SU-DHL-6 (cell line): ENCODE results near the gene GIGYF2.

Source experiments
- H2AFZ ChIP-seq: fragments of 200-600 bp; sonication (generic); 2 replicates; pipeline ENCODE4 v1.6.1; 2014; ENCODE audit warnings: low read depth, mild to moderate bottlenecking, moderate library complexity, mixed read lengths, antibody characterized with exemption, low read length; ENCODE audit not compliant: severe bottlenecking
- H3F3A ChIP-seq: fragments of 200-600 bp; shearing (Covaris generic); 2 replicates; pipeline ENCODE4 v1.6.0; 2016; ENCODE audit warnings: antibody characterized with exemption, mild to moderate bottlenecking; ENCODE audit not compliant: insufficient read depth
- H3K27ac ChIP-seq: fragments of 200-600 bp; sonication (generic); 2 replicates; pipeline ENCODE4 v1.5.1; 2016; ENCODE audit warnings: low read depth, mild to moderate bottlenecking, low read length, moderate library complexity, mixed read lengths
- H3K27me3 ChIP-seq: fragments of 200-600 bp; sonication (generic), shearing (Covaris generic); 2 replicates; pipeline ENCODE4 v1.6.0; 2014; ENCODE audit warnings: mild to moderate bottlenecking, low read length
- H3K36me3 ChIP-seq: fragments of 200-600 bp; sonication (generic); 2 replicates; pipeline ENCODE4 v1.6.1; 2014; ENCODE audit warnings: mild to moderate bottlenecking, low read length, mixed read lengths
- H3K4me2 ChIP-seq: fragments of 300-600, 200-600 bp; shearing (Covaris generic), sonication (generic); 2 replicates; pipeline ENCODE4 v1.6.0; 2014; ENCODE audit warnings: low read length, low read depth, mild to moderate bottlenecking; ENCODE audit not compliant: poor library complexity, severe bottlenecking
- H3K4me3 ChIP-seq: fragments of 200-600 bp; sonication (generic); 2 replicates; pipeline ENCODE4 v1.5.1; 2014; ENCODE audit warnings: antibody characterized with exemption, low read length, mild to moderate bottlenecking, mixed read lengths; ENCODE audit not compliant: insufficient read depth, poor library complexity, severe bottlenecking
- H3K79me2 ChIP-seq: fragments of 200-600 bp; sonication (generic); 2 replicates; pipeline ENCODE4 v1.6.1; 2014; ENCODE audit warnings: mild to moderate bottlenecking, low read length, moderate library complexity; ENCODE audit not compliant: insufficient read depth
- H3K9ac ChIP-seq: fragments of 200-600 bp; sonication (generic); 2 replicates; pipeline ENCODE4 v1.7.0; 2014; ENCODE audit warnings: mild to moderate bottlenecking, low read length
- H3K9me2 ChIP-seq: fragments of 200-600 bp; sonication (generic); replicated peaks from 2 replicates; pipeline ENCODE4 v1.6.1; 2014; ENCODE audit warnings: low read length; ENCODE audit not compliant: insufficient read depth
- H3K9me3 ChIP-seq: fragments of 200-600 bp; sonication (generic); 2 replicates; pipeline ENCODE4 v1.6.1; 2014; ENCODE audit warnings: low read length, mixed read lengths; ENCODE audit not compliant: insufficient read depth
- H4K20me1 ChIP-seq: fragments of 200-600 bp; sonication (generic); 2 replicates; pipeline ENCODE4 v1.6.1; 2014; ENCODE audit warnings: low read depth, mild to moderate bottlenecking, antibody characterized with exemption, low read length, moderate library complexity, mixed read lengths
- CTCF ChIP-seq: fragments of 200-600 bp; sonication (generic); IDR thresholded peaks from one replicate; pipeline ENCODE4 v1.5.1; 2017; ENCODE audit warnings: antibody characterized with exemption, mild to moderate bottlenecking, low read length, moderate library complexity; ENCODE audit not compliant: insufficient read depth, poor library complexity, severe bottlenecking
- EZH2phosphoT487 ChIP-seq: fragments of 200-600 bp; sonication (generic), shearing (Covaris generic); conservative IDR thresholded peaks from 2 replicates; pipeline ENCODE4 v1.6.1; 2018; ENCODE audit warnings: mild to moderate bottlenecking, antibody characterized with exemption, low read length, moderate library complexity, mixed read lengths

Gene GIGYF2

GRCh38 chr2:232836934-232837333, 139.8 kb downstream of the GIGYF2 start:
- TF ChIP-seq CTCF: no peak
- no peak for TF ChIP-seq EZH2phosphoT487
- Histone ChIP-seq H3K36me3 (0 out of 2 replicates have a peak, but pooled peaks cover 4% of the 10 kb centered on the region), H4K20me1 (no peaks in the 10 kb centered on the region), H3K9me2 (no peaks in the 10 kb centered on the region), H3K27ac (no peak overlapping the region), H3K4me2 (no peak overlapping the region), H3K27me3 (no peaks in the 10 kb centered on the region), H3K4me3 (no peak overlapping the region), H3K9me3 (no peaks in the 10 kb centered on the region), H3F3A (no peaks in the 10 kb centered on the region), H3K9ac (no peak overlapping the region), H3K79me2 (no peaks in the 10 kb centered on the region), H2AFZ (no peak overlapping the region)

DNA sequence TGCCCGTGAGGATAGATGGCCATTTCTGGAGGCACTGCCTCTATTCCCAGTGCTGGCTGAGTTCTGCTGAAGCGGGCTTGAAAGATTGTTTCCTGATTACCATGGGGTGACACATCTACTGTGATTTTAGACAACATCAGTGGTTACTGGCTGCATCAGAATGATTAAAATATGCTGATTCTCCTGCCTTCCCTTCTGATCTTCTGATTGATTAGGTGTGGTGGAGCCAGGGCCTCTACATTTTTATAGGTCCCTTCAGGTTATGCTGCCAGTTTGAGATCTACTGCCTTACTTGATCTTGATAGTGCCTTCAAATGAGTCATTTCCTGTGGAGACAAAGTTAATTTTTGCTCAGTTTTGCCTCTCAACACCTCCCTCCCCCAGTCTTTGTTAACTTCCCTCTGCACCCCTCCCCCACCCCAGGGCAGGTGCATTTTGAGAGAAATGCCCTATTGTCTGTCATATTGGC, 141.3 kb downstream of the GIGYF2 start:
- H3K9ac ChIP-seq: peak overlapping the region; percentile 27; the same call in 1 of the 2 replicates
- H3K4me3 ChIP-seq: no peak overlapping the region
- no peaks in the 10 kb centered on the region for H4K20me1 ChIP-seq
- no peaks in the 10 kb centered on the region for H3K27me3 ChIP-seq
- 0 out of 2 replicates have a peak, but pooled peaks cover 2% of the 10 kb centered on the region for H3K36me3 ChIP-seq
- TF ChIP-seq EZH2phosphoT487 (no peak), CTCF (no peak)
- H3K27ac ChIP-seq: peak overlapping the region; percentile 44
- no peak overlapping the region for H2AFZ ChIP-seq
- no peaks in the 10 kb centered on the region for H3K9me2 ChIP-seq
- H3K4me2 ChIP-seq: peak overlapping the region; percentile 28
- H3K9me3 ChIP-seq: no peaks in the 10 kb centered on the region
- no peaks in the 10 kb centered on the region for H3K79me2 ChIP-seq
- H3F3A ChIP-seq: no peaks in the 10 kb centered on the region

GRCh38 chr2:232839411-232840079, 142.4 kb downstream of the GIGYF2 start:
- Histone ChIP-seq H3K9ac (no peak overlapping the region), H3K4me3 (no peak overlapping the region), H2AFZ (no peak overlapping the region), H3F3A (no peaks in the 10 kb centered on the region), H3K27me3 (no peaks in the 10 kb centered on the region), H4K20me1 (no peaks in the 10 kb centered on the region), H3K36me3 (peaks cover 2% of the 10 kb centered on the region; the same call in 1 of the 2 replicates), H3K27ac (no peak overlapping the region), H3K4me2 (no peak overlapping the region), H3K79me2 (no peaks in the 10 kb centered on the region), H3K9me2 (no peaks in the 10 kb centered on the region), H3K9me3 (no peaks in the 10 kb centered on the region)
- TF ChIP-seq CTCF (no peak), EZH2phosphoT487 (no peak)
